GM18861 (cell line): ENCODE measurements around the gene MAU2.

ENCODE experiments used
- ATAC-seq: cut with Tn5 transposase; IDR thresholded peaks from one replicate; pipeline ENCODE4 v1.9.1; 2021; ENCODE audit not compliant: unreplicated experiment

Gene MAU2

GRCh38 chr19:19305696-19306095 lies 14.9 kb upstream of the MAU2 start:
- no peak for ATAC-seq

GRCh38 chr19:19306191-19306590 lies 14.4 kb upstream of the MAU2 start:
- no peak for ATAC-seq

- no peak for ATAC-seq
Measured at GRCh38 chr19:19308373-19308772, 12.3 kb upstream of the MAU2 start.

- no peak for ATAC-seq
Measured at GRCh38 chr19:19315444-19315843, 5.2 kb upstream of the MAU2 start.

GRCh38 chr19:19316082-19316481 lies 4.5 kb upstream of the MAU2 start:
- ATAC-seq: no peak

GRCh38 chr19:19319732-19320360 lies 783 bp upstream of the MAU2 start:
- no peak for ATAC-seq

- no peak for ATAC-seq
Measured at GRCh38 chr19:19321141-19321577, 530 bp downstream of the MAU2 start.

GRCh38 chr19:19324059-19324770 lies 3.6 kb downstream of the MAU2 start:
- ATAC-seq: no peak

GRCh38 chr19:19327672-19328071 lies 7.0 kb downstream of the MAU2 start:
- no peak for ATAC-seq

- no peak for ATAC-seq
Measured at GRCh38 chr19:19329126-19329525, 8.5 kb downstream of the MAU2 start.

- no peak for ATAC-seq
Measured at GRCh38 chr19:19334063-19334988, 13.7 kb downstream of the MAU2 start.

- no peak for ATAC-seq
Measured at GRCh38 chr19:19334989-19335344, 14.3 kb downstream of the MAU2 start.

GRCh38 chr19:19335408-19336158 lies 15.0 kb downstream of the MAU2 start:
- no peak for ATAC-seq

- ATAC-seq: no peak
Measured at GRCh38 chr19:19336597-19336996, 16.0 kb downstream of the MAU2 start.

- ATAC-seq: no peak
Measured at GRCh38 chr19:19337120-19337519, 16.5 kb downstream of the MAU2 start.

- no peak for ATAC-seq
Measured at GRCh38 chr19:19338082-19338481, 17.5 kb downstream of the MAU2 start.

- no peak for ATAC-seq
Measured at GRCh38 chr19:19341026-19341425, 20.4 kb downstream of the MAU2 start.

GRCh38 chr19:19342086-19343015 lies 21.7 kb downstream of the MAU2 start:
- ATAC-seq: no peak

- ATAC-seq: no peak
Measured at GRCh38 chr19:19343016-19343362, 22.4 kb downstream of the MAU2 start.

- no peak for ATAC-seq
Measured at GRCh38 chr19:19343762-19344161, 23.1 kb downstream of the MAU2 start.
